Activated CD8-positive, alpha-beta memory T cell treated with anti-CD3 and anti-CD28 coated beads for 48 hours (primary cell): ENCODE data around the gene CTBP2.
"Not testable (repeated sequence)": the region's sequence is repeated elsewhere in the genome, so short reads cannot be mapped to it uniquely, and the experiment has no call there.

Experiments
- DNase-seq, 3 experiments: peaks; one replicate each; pipeline ENCODE4 v3.0.0-alpha.2; 2020; ENCODE audit warnings: low read depth in 2 of 3, low spot score in 2 of 3

Gene CTBP2

DNA sequence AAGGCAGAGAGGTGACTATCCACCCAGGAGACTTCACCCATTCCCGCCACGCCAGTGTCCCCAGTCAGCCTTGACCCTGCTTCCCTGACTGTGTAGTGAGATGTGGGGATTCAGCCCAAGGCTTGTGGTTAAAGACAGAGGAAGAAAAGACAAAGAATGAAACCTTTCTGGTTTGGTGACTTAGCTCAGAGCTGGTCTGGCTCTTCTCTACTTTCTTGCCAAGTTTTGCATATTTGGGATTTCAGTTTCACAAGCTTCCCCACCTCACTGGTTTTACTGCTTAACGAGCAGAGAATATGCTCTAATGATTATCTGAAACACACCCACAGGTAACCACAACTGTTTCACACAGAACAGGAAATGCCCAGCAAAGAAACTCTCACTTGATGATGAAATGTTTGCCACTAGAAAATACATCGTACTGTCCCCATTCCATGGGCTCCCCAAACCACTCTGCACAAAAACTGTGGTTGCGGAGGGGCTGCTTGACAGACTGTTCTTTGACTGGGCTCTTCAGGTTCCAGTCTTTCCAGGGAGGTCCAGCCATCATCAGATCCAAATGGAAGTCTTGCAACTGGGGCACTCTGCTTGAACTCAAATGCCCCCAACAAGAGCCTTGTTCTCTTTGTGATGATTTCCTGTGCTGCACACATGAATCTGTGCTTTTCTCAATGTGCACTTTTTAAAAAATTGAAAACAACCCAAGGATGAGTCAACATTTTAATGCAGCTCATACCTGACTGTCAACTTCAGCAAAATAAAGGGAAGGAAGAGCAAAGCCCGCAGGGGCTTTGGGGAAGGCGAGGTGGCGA, 95.5 kb downstream of the CTBP2 start:
- no peak for DNase-seq

DNA sequence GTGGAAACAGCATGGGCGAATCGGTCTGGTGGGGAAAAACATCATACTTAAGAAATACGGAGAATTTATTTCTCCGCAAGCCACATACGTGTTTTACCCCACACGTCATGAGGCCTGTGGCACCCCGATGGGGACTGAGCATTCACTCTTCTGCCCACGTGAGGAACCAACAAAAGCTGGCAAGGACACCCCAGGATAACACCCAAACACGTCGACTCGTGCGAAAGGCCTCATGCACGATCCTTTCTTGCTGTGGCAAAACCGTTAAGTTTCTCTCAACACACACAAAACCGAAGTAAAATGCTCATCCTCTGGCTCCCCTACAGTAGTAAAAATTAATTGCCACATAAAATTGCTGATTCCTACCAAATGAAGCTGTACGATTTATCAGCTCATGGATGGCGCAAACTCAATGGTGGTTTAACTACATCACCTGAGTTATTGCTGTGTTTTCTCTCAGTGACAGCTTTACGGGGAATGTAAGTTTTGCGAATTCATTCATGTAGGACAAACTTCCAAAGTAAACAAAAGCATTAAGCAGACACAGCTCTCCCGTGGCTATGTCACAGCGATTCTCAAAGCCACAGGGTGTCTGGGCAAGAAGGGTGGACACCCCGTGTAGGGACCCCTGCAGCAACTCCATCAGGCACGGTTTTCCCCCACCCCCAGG, 97.0 kb downstream of the CTBP2 start:
- no peak for DNase-seq

DNA sequence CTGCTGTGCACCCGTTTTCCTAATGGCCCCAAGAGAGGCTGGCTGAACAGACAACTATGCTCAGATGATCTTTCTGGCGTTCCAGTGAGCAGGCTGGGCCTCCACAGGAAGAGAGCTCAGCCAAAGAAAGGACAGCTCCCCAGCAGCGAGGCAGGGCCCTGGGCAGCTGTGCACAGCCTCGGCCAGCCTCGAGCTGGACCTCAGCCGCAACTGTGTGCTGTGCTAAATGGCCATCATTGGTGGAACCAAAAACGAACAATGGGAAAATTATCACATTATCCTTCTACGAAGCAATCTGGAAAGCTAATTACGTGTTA, 97.5 kb downstream of the CTBP2 start:
- DNase-seq: no peak

DNA sequence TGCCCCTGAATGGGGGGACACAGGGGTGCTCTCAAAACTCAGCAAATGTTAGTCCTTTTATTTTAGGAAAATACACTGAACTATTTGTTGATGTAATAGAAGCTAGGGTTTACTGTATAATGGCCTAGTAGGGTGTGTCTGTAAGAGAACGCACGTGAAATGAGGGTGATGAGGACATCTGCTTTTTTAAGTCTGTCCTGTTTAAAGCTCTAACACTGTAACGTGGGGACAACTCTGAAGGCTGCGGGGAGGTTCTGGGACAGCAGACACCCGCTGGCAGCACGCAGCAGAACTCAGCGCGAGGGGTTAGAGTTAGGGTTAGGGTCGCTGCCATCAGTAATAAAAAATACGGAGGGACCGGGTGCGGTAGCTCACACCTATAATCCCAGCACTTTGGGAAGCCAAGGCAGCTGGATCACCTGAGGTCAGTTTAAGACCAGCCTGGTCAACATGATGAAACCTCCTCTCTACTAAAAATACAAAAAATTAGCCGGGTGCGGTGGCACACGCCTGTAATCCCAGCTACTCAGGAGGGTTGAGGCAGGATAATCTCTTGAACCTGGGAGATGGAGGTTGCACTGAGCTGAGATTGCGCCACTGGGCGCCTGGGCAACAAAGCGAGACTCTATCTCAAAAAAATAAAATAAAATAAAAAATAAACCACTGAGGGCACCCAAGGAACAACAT, 98.0 kb downstream of the CTBP2 start:
- no peak for DNase-seq

DNA sequence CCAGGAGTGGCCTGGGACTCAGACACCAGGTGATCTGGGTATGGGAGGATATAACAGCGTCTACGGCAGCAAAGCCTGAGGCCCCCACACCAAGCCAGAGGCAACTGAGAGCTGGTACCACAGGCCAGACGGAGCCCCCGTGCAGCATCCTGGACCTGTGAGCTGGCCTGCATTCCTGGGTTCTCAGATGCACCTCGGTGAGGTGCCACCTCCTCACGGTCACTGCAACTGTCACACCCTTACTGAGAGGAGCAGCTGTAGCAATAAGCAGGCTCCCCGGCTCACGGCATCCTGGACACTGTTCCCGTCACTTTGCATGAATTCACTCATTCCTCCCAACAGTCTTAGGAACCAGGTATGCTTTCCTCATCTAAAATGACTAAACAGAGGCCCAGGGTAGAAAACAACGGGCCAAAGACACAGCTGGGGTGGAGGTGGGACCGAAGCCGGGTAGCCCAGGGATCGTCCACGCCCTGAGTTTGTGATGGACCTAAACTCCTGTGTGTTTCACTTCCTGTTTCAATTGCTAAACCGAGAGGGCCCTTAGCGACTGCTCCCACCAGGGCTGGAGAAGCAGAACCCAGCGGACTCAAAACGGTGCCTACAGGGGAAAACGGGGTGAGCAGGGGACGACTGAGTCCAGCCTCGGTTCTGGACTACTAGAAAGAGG, 98.7 kb downstream of the CTBP2 start:
- no peak for DNase-seq

DNA sequence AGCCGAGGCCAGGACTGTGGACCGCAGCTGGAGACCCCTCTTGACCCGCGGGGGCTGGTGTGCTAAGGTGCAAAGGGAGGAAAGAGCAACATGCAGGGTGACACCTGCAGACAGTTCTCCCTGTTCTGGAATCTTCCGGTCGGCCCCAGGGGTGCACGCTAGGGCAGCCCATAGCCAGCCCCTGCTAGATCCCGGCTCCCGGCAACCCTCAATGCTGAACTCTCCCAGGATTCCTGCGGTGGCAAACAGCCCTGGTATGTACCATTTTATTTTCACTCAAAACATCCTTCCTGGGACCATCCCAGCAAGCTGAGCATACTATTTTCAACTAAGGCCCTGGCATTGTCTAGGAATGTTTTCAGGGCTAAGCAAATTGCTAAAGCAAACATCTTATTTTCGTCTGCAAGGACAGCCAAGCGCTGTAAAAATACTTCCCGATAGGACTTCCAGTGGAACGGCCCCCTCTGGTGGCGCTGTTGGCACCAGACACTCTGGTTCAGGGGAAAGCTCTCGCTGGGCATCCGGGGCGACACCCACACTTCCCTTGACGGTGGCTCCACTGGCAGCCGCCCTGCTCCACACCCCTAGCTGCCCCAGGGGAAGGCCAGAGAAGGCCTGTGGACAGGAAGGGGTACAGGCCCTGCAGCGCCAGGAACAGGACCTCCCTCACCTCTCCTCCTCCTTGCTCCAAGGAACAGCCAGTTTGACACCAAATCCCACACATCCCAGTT, 99.4 kb downstream of the CTBP2 start:
- DNase-seq: peak in 1 of 3 experiments; percentile 6

DNA sequence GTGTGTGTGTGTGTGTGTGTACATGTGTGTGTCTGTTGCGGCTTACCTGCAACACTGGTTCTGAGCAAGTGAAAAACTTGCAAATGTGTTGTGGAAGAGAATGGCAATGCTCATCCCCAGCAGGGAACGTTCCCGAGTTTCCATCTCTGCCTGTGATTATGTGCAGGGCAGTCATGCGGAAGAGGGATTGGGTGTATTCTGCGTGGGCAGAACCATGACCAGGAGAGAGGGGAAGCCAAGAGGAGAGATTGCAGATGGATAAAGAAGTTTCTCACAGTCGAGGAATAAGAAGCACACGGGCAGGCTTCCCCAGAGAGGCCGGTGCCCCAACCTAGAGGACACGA, 99.9 kb downstream of the CTBP2 start:
- no peak for DNase-seq

DNA sequence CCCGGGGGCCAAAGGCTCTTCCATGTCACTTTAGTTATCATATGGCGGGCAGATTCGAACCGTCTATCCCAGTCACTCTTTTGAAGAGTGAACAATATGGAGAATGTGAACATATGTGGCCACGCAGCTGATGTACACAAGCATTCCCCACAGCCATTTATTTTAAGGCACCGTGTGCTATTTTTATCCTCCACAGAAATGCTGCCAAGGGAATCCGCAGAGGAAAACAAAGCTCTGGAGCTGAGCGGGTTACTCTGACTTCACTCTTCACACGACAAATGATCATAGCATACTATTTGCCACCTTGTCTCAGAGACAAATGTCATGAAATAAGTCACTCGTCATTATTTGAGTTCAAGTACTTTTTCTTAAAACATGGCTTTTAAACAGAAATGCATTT, 100.3 kb downstream of the CTBP2 start:
- DNase-seq: no peak

DNA sequence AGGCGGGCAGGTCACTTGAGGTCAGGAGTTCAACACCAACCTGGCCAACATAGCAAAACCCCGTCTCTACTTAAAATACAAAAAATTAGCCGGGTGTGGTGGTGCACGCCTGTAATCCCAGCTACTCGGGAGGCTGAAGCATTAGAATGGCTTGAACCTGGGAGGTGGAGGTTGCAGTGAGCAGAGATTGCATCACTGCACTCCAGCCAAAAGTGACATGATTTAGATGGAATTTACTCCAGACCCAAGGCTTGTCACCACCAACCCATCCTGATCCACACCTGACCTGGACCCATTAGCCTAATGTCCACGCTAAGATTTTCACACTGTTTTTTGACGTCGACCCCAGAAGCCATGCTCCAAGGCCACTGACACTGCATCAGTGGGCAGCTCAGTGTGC, 101.0 kb downstream of the CTBP2 start:
- DNase-seq: not testable (repeated sequence)

DNA sequence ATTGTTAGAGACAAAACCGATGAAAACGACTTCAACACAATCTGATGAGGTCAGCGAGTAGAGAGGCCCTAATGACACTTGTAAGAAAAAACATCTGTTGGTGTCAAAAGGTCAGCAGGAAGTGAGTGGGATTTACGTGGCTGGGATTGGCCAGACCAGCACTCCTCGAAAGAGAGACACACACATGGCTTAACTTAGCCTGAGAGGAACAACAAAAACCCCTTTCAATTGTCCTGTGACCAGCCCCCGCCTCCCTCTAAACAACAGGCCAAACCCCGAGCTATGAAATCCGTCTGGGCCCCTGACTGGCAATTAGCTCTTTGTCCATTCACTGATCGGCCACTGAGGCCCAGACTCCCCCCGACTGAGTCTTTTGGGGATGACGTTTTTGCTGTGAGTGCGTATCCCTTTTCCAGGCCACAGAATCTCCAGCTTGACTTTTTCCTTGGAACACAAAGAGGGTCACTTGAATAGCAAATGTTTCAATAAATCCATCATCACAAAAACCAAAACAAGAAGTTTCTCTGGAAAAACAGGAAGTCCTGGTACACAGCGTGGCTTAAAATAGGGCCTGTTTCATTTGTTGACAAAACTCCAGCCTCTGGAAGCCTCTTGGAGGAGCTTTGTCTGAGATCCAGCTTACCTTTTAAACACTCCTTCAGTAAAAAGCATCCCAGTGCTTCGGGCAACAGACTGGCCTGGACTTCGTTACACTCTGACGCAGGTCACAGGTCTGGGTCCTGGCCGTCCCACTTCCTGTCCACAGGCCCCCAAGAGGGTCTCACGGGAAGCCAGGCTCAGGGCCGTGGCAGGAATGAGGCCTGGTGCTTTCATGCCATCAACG, 103.0 kb downstream of the CTBP2 start:
- no peak for DNase-seq

DNA sequence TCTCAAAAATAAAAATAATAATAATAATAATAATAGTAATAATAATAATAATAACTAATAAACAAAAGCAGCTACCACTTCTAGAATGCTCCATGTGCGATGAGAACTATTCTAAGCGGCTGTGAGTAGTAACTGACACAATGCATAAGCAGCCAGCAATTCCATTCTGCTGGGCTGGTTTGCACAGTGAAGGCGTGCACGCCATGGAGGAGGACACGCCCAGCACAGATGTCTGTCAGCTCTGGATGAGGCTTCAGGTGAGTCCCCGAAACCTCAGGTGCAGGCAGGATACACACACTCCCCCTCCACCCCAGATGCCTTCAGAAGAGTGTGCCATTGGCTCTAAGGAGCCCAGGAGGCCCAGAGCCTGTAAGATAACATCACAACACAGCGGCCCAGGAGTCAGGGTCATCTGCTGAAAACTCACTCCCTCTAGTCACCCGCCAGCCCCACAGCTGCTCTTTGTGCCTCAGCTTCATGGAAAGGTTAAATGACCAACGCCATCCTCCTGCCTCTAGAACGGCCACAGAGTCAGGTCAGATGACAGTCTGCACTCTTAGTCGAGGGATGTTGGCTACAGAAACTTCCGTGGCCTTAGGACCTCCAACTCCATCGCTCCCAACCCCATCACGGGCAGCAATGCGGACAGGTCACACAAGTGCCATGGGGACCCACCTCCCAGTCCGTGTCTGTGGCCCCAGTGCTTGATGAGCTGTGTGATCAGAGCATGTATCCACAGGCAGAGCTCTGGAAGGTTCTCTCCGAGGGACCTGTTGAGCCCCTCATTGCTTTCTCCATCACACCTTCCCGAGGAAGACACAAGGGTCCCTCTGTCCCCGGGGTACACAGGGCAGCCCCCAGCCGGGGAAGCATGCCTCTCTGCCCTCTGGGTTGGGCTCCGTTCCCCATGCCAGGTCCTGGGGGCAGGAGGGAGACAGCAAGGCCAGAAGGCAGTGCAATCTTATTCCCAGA, 103.9 kb downstream of the CTBP2 start:
- DNase-seq: no peak

DNA sequence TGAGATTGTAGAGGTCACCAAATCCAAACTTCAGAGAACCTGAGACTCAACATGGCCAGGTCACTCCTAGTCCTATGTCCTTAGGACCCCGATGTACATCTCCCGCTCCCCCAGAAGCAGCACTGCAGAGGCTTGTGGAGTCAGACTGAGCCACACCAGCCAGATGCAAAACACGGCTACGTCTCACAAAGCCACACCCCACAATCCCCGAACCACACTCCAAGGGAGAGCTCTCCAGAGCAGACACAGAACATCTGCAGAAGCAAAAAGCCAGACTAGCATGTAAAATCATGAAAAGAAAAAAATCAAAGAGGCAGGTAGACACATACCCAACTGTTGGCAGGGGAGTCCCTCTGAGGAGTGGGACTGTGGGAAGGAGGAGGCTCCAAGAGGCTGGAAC, 104.9 kb downstream of the CTBP2 start:
- no peak for DNase-seq

DNA sequence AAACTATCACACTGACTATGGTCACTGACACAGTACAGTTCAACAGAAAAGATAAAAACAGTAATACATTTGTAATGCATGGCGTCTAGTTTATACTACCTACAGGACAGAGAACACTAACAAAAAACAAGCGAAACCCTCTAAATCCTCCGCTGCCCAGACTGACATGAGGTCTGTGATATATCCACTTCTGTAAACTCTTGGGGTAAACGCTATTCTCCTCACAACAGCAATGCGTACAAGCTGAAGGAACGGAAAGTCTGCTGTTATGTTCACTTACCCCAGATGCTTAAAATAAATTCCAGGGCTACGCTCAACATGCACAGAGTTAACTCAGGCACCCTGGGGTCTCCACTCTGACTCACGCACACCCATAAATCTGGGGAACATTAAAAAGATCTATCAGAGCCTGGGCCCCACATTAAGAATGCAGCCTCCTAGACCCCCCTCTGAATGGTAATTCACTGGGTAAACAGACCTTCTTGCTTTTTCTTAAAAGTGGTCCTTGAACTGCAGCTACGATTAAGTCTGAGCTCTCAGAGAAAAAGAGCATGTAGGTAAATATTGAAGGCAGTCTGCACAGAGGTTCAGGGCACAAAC, 105.6 kb downstream of the CTBP2 start:
- no peak for DNase-seq

DNA sequence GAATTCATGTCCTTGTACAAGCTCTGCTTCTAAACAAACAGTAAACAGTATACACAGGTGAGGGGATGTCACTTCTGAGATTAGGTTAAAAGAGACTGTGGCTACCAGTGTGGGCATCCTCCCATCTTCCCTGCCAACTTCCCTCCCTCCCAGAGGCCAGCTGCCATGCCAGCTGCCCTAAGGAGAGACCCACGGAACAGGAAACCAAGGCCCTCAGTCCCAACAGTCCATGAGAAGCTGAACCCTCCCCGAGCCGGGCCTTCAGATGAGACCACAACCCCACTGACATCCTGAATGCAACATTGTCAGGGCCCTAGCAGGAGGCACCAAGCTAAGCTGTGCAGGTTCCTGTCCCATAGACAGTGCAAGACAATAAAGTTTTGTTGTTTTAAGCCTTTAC, 106.1 kb downstream of the CTBP2 start:
- no peak for DNase-seq

DNA sequence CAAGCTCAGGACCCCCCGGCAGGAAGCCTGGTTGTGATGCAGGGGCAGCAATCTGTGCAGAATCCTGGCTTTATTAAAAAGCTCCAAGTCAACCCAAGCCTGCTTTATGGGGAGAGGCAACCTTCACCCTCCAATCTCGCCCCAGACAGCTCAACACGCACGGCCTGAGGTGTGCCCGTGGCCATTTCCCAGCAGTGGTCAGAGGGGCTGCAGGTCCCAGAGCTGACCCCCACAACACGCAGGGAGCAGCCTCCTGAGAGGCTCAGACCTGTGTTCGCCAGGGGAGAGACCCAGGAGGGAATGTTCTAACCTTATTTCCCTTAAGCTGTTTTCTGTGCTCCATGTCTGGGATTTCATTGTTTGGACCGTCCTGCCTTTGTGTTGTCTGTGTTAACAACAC, 108.2 kb downstream of the CTBP2 start:
- no peak for DNase-seq

DNA sequence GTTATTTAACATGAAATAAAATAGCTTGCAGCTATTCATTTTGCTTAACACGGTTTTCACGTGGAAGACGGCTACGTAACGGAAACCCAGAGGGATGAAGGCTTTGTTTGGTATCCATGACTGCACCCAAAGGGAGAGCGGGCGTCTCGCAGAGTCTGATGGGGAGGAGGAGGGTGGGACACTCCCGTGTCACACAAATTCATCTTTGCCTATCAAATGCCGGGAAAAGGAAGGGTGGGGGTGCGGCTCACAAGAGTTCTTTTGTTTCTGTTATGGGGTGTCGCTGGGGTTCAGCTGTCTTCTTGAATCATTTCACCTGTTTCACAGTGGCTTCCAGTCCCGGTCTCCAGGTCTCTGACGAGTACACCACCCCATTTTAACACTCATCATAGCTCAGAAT, 110.0 kb downstream of the CTBP2 start:
- no peak for DNase-seq

DNA sequence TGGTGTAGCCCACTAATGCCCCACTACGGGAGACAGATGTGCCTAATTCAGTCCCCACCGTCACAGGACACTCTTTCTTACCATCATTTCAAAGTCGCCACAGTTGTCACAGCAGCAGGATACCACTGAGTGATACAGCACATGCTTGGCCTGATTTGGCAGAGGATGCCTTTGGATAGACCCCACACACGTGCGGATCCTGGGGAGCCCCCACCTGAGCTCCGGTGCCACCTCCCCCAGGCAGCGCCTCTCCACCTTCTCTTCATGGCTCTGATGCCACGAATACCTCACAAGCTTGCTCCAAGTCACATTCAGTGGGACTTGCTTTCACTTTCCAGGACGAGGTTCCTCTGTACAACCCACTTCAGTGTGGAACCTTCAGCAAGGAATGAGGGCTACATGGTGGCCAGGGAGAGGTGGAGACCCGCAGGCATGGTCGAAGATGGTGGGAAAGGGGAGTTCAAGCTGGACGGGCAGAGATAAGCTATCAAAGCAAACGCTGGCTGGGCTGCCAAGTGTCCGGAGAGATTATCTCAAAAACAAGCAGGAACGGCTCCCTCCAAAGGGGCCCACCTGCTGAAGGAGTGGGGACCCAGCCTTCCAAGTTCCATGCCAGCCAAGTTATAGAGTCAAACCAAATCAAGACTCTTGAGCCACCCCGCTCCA, 111.0 kb downstream of the CTBP2 start:
- no peak for DNase-seq
